ENCODE results near the gene PTCRA. TPM values are rescaled to one million over a fixed set of nuclear protein-coding genes. Genes with fewer than 3 reads are reported as not detected.
"Not testable (repeated sequence)": the region's sequence is repeated elsewhere in the genome, so short reads cannot be mapped to it uniquely, and the experiment has no call there.

Gene PTCRA
- polyA plus RNA-seq, 1 experiment: not detected

- Histone ChIP-seq H3K4me3 (ENCODE audit: low read depth, low read length) (peak overlapping the region; percentile 65), H3K36me3 (ENCODE audit: control insufficient read depth, insufficient read depth, low read length) (peaks cover 3% of the 10 kb centered on the region; the same call in 1 of the 2 replicates), H3K27me3 (ENCODE audit: control insufficient read depth, insufficient read depth, low read length) (no peaks in the 10 kb centered on the region)
- peak; percentile 81 for DNase-seq (ENCODE audit: low read depth)
- ChIA-PET POLR2A (no interaction called here), CTCF (interaction anchor here (0.7 to 2.3 kb wide), 7 partner anchors 9 to 238 kb away, joined by 3 to 6 read pairs (median 4); no protein-coding TSS in a partner anchor)
- TF ChIP-seq, protein P1, sequence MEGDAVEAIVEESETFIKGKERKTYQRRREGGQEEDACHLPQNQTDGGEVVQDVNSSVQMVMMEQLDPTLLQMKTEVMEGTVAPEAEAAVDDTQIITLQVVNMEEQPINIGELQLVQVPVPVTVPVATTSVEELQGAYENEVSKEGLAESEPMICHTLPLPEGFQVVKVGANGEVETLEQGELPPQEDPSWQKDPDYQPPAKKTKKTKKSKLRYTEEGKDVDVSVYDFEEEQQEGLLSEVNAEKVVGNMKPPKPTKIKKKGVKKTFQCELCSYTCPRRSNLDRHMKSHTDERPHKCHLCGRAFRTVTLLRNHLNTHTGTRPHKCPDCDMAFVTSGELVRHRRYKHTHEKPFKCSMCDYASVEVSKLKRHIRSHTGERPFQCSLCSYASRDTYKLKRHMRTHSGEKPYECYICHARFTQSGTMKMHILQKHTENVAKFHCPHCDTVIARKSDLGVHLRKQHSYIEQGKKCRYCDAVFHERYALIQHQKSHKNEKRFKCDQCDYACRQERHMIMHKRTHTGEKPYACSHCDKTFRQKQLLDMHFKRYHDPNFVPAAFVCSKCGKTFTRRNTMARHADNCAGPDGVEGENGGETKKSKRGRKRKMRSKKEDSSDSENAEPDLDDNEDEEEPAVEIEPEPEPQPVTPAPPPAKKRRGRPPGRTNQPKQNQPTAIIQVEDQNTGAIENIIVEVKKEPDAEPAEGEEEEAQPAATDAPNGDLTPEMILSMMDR (IDR thresholded peaks at IDR 0.05; ENCODE audit: insufficient read depth, low read depth, low read length): no peak
These were observed 25.3 kb upstream of the PTCRA start for GRCh38 chr6:42890311-42891198.

DNA sequence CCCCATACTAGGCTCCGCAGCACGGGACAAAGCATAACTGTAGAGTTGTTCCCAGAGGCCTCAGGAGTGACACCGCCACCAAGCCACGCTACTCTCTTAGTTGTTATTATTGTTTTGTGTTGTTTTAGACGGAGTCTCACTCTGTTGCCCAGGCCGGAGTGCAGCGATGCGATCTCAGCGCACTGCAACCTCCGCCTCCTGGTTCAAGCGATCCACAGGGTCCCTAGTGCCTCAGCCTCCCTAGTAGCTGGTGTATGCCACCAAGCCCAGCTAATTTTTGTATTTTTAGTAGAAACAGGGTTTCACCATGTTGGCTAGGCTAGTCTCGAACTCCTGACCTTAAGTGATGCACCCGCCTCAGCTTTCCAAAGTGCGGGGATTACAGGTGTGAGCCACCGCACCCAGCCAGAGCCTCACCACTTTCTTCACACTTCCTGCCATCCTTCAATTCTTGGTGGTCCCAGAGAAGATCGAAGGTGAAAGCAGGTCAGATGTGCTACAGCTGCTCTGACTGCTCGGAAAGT is 24.6 kb upstream of the PTCRA start:
- Histone ChIP-seq H3K27me3 (ENCODE audit: control insufficient read depth, insufficient read depth, low read length) (no peaks in the 10 kb centered on the region), H3K4me3 (ENCODE audit: low read depth, low read length) (peak overlapping the region; percentile 65), H3K36me3 (ENCODE audit: control insufficient read depth, insufficient read depth, low read length) (no peaks in the 10 kb centered on the region)
- ChIA-PET POLR2A (no interaction called here), CTCF (interaction anchor here (1.5 to 2.3 kb wide), 3 partner anchors 10 to 238 kb away, joined by 4 to 6 read pairs (median 5); no protein-coding TSS in a partner anchor)
- TF ChIP-seq, protein P1 (IDR thresholded peaks at IDR 0.05; ENCODE audit: insufficient read depth, low read depth, low read length): no peak
- no peak for DNase-seq (ENCODE audit: low read depth)

DNA sequence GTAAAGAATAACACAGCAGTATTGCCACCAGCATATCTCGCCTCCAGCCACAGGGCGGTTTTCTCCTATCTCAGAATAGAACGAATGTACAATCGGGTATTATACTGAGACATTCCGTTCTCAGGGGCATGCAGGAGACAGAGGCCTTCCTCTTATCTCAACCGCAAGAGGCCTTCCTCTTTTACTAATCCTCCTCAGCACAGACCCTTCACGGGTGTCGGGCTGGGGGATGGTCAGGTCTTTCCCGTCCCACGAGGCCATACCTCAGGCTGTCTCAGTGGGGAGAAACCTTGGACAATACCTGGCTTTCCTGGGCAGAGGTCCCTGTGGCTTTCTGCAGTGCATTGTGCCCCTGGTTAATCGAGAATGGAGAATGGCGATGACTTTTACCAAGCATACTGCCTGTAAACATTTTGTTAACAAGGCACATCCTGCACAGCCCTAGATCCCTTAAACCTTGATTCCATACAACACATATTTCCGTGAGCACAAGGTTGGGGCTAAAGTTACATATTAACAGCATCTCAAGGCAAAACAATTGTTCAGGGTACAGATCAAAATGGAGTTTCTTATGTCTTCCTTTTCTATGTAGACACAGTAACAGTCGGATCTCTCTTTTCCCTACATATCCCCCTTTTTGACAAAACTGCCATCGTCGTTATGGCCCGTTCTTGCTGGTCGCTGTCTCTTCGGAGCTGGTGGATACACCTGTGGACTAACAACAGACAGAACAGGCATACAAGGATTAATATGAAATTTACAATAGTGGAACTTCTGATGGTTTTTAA is 21.6 kb upstream of the PTCRA start:
- CTCF ChIA-PET: interaction anchor here (0.7 kb wide), 1 partner anchor 249 kb away, joined by 3 read pairs; no protein-coding TSS in a partner anchor
- DNase-seq (ENCODE audit: low read depth); H3K27me3 ChIP-seq (ENCODE audit: control insufficient read depth, insufficient read depth, low read length); POLR2A ChIA-PET; H3K4me3 ChIP-seq (ENCODE audit: low read depth, low read length); H3K36me3 ChIP-seq (ENCODE audit: control insufficient read depth, insufficient read depth, low read length): not testable (repeated sequence)

- Histone ChIP-seq H3K36me3 (ENCODE audit: control insufficient read depth, insufficient read depth, low read length) (no peaks in the 10 kb centered on the region), H3K27me3 (ENCODE audit: control insufficient read depth, insufficient read depth, low read length) (no peaks in the 10 kb centered on the region), H3K4me3 (ENCODE audit: low read depth, low read length) (no peak overlapping the region)
- ChIA-PET CTCF (interaction anchor here (1.3 kb wide), 1 partner anchor 349 kb away, joined by 3 read pairs; no protein-coding TSS in a partner anchor), POLR2A (no interaction called here)
- DNase-seq (ENCODE audit: low read depth): no peak
- TF ChIP-seq, protein P1 (IDR thresholded peaks at IDR 0.05; ENCODE audit: insufficient read depth, low read depth, low read length): no peak
These were observed 19.6 kb upstream of the PTCRA start for GRCh38 chr6:42896178-42896719.

- TF ChIP-seq, protein P1 (IDR thresholded peaks at IDR 0.05; ENCODE audit: insufficient read depth, low read depth, low read length): peak; percentile 62
- Histone ChIP-seq H3K4me3 (ENCODE audit: low read depth, low read length) (no peak overlapping the region), H3K36me3 (ENCODE audit: control insufficient read depth, insufficient read depth, low read length) (no peaks in the 10 kb centered on the region), H3K27me3 (ENCODE audit: control insufficient read depth, insufficient read depth, low read length) (no peaks in the 10 kb centered on the region)
- no peak for DNase-seq (ENCODE audit: low read depth)
- CTCF ChIA-PET: interaction anchor here (0.7 to 2.5 kb wide), 2 partner anchors 18 to 185 kb away, joined by 4 to 8 read pairs; no protein-coding TSS in a partner anchor
- POLR2A ChIA-PET: no interaction called here
These were observed 16.9 kb upstream of the PTCRA start for GRCh38 chr6:42898891-42899361.

Data from BJ (cell line).